Lower lobe of right lung (tissue), 2 donors: ENCODE measurements around the gene CKAP4. TPM values are rescaled to one million over a fixed set of nuclear protein-coding genes. Genes with fewer than 3 reads are reported as not detected.

ENCODE experiments used
- ATAC-seq, 2 donors: fragments of 200-7000 bp; cut with Tn5 transposase; one replicate each; pipeline ENCODE4 v1.9.1; 2020 to 2022; ENCODE audit warnings: mild to moderate bottlenecking in 2 of 2, moderate library complexity in 2 of 2
- DNase-seq: peaks from one replicate; pipeline ENCODE4 v3.0.0-alpha.2; 2020
- H3K27ac ChIP-seq: fragments of 200-600 bp; one replicate; pipeline ENCODE4 v1.8.0; 2022
- H3K27me3 ChIP-seq: fragments of 200-600 bp; one replicate; pipeline ENCODE4 v1.8.0; 2022; ENCODE audit warnings: low read depth
- H3K36me3 ChIP-seq: fragments of 200-600 bp; one replicate; pipeline ENCODE4 v1.8.0; 2022; ENCODE audit warnings: mild to moderate bottlenecking
- H3K4me1 ChIP-seq: fragments of 200-600 bp; one replicate; pipeline ENCODE4 v1.8.0; 2022
- H3K4me3 ChIP-seq: fragments of 200-600 bp; one replicate; pipeline ENCODE4 v1.8.0; 2022; ENCODE audit warnings: mild to moderate bottlenecking
- H3K9me3 ChIP-seq: fragments of 200-600 bp; one replicate; pipeline ENCODE4 v1.8.0; 2022
- intact Hi-C: fragments of 100-400 bp; cut with DNase I; formaldehyde crosslinking; loops from one replicate; pipeline ENCODE4 v1.11.0; 2022
- total RNA-seq: library from RNA; stranded (reverse); fragmentation: NEBNext Ultra II Directional; extraction: Animal tissue kit (Norgen Biotek cat#: 25700); gene quantifications from one replicate; pipeline ENCODE4 v1.2.1, GENCODE V29; 2021
- TF ChIP-seq, protein P1 (sequence below): fragments of 200-600 bp; IDR thresholded peaks from one replicate; pipeline ENCODE4 v1.8.0; 2022; ENCODE audit warnings: antibody characterized with exemption, mild to moderate bottlenecking
- donor health status: DM: no; HTN: yes; CAD: no; lungs with severe emphysema.

CKAP4 gene
- total RNA-seq, 1 donor from 2014 or later: 32.2 TPM

DNA sequence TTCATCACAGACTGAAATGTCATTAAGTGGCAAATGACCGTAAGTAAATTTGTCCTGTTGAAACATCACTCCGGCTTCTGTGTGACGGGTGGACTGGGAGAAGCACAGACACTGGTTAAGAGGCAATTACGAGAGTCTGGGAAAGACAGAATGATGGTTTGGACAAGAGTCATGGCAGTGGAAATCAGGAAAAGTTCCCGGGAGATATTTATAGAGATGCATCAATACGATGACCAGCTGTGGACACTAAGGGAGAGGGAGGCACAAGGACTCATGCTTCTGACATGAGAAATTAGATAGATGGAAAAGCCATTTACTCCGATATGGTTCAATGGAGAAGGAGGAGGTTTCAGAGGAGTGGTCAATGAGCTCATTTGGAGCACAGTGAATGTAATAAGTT, 27.3 kb downstream of the CKAP4 start:
- H3K27me3 ChIP-seq: no peaks in the 10 kb centered on the region
- intact Hi-C loops: no loop called here
- no peaks in the 10 kb centered on the region for H3K4me1 ChIP-seq
- no peak overlapping the region for H3K4me3 ChIP-seq
- H3K27ac ChIP-seq: no peak overlapping the region
- no peaks in the 10 kb centered on the region for H3K36me3 ChIP-seq
- DNase-seq: no peak
- peaks cover 8% of the 10 kb centered on the region for H3K9me3 ChIP-seq
- TF ChIP-seq, protein P1, sequence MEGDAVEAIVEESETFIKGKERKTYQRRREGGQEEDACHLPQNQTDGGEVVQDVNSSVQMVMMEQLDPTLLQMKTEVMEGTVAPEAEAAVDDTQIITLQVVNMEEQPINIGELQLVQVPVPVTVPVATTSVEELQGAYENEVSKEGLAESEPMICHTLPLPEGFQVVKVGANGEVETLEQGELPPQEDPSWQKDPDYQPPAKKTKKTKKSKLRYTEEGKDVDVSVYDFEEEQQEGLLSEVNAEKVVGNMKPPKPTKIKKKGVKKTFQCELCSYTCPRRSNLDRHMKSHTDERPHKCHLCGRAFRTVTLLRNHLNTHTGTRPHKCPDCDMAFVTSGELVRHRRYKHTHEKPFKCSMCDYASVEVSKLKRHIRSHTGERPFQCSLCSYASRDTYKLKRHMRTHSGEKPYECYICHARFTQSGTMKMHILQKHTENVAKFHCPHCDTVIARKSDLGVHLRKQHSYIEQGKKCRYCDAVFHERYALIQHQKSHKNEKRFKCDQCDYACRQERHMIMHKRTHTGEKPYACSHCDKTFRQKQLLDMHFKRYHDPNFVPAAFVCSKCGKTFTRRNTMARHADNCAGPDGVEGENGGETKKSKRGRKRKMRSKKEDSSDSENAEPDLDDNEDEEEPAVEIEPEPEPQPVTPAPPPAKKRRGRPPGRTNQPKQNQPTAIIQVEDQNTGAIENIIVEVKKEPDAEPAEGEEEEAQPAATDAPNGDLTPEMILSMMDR: no peak
- no peak for ATAC-seq

DNA sequence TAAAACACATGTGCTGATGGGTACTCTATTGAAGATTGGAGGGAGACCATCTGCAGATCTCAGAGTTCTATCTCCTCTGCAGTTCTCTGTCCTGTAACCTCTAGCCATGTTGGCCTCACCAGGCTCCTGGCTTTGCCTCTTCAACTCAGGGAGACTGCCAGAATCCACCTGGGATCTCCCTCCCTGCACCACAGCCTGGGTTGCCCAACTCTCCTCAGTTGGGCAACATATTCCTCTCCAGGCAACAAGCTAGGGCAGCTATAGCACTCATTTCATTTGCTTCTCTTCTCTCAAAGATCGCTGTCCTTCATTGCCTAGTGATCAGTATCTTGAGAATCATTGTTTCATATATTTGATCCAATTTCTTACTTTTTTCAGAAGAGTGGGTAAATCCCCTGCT, 28.8 kb downstream of the CKAP4 start:
- TF ChIP-seq, protein P1: no peak
- ATAC-seq (no peak), DNase-seq (no peak)
- H3K4me3 ChIP-seq: no peak overlapping the region
- no peak overlapping the region for H3K27ac ChIP-seq
- H3K4me1 ChIP-seq: no peaks in the 10 kb centered on the region
- no peaks in the 10 kb centered on the region for H3K36me3 ChIP-seq
- no peaks in the 10 kb centered on the region for H3K27me3 ChIP-seq
- intact Hi-C loops: no loop called here
- H3K9me3 ChIP-seq: peaks cover 8% of the 10 kb centered on the region

DNA sequence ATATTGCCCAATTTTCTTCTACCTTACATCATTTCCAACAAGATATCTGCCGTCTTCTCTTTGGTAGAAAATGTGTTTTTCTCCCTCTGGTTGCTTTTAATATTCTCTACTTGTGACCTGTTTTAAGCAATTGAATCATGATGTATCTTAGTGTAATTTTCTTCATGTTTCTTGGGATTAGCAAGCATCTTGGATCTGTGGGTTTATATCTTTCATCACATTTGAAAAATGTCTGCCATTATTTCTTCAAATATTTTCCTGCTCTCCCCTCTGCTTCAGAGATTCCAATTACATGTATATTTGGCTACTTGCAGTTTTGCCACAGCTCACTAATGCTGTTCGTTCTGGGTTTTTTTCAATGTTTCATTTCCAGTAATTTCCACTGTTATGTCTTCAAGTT, 30.1 kb downstream of the CKAP4 start:
- intact Hi-C loops: no loop called here
- Histone ChIP-seq H3K27ac (no peak overlapping the region), H3K4me3 (no peak overlapping the region), H3K9me3 (peaks cover 8% of the 10 kb centered on the region), H3K27me3 (no peaks in the 10 kb centered on the region), H3K36me3 (no peaks in the 10 kb centered on the region), H3K4me1 (no peaks in the 10 kb centered on the region)
- DNase-seq (no peak), ATAC-seq (no peak)
- TF ChIP-seq, protein P1: no peak

DNA sequence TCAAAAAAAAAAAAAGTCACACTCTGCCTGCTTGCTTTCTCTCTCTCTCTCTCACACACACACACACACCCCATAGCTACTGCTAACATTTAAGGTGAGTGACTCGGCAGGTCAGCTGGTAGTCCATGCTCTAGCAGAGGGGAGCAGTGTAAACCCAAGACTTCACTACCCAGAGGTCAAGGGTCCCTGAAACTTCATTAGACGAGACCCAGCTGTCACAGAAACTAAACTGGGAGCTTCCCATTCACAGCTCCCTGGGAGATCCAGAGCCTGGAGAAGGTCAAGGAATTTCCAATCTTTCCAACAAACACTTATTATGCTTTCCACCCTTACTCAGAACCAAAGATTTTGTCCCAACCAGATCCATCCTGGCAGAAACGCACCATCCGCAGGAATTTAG, 33.2 kb downstream of the CKAP4 start:
- Histone ChIP-seq H3K9me3 (peaks cover 8% of the 10 kb centered on the region), H3K27me3 (no peaks in the 10 kb centered on the region), H3K27ac (no peak overlapping the region), H3K4me1 (no peaks in the 10 kb centered on the region), H3K4me3 (no peak overlapping the region), H3K36me3 (no peaks in the 10 kb centered on the region)
- DNase-seq: no peak
- TF ChIP-seq, protein P1: no peak
- ATAC-seq: no peak
- intact Hi-C loops: no loop called here

DNA sequence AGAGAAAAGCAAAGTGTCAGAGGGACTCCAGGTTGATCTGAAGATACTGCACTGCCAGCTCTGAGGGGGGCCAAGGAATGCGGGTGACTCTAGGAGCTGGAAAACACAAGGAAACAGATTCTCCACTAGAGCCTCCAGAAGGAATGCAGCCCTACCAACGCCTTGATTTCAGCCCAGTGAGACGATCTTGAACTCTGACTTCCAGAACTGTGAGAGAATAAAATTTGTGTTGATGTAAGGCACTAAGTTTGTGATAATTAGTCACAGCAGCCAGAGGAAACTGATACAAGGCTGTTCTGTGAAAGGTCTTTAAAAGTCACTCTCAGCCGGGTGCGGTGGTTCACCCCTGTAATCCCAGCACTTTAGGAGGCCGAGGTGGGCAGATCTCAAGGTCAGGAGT, 34.2 kb downstream of the CKAP4 start:
- TF ChIP-seq, protein P1: no peak
- Histone ChIP-seq H3K27ac (no peak overlapping the region), H3K27me3 (no peaks in the 10 kb centered on the region), H3K9me3 (peaks cover 8% of the 10 kb centered on the region), H3K36me3 (no peaks in the 10 kb centered on the region), H3K4me1 (no peaks in the 10 kb centered on the region), H3K4me3 (no peak overlapping the region)
- ATAC-seq (no peak), DNase-seq (no peak)
- intact Hi-C loops: no loop called here

DNA sequence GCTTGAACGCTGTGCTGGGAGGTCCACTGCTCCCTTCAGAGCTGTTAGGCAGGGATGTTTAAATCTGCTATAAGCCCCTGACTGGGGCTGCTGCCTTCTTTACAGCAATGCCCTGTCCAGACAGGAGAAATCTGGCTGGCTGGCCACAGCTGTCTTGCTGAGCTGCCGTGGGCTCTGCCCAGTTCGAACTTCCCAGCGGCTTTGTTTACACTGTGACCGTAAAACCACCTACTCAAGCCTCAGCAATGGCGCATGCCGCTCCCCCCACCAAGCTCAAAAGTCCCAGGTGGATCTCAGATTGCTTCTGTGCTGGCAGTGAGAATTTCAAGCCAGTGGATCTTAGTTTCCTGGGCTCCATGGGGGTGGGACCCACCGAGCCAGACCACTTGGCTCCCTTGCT, 35.8 kb downstream of the CKAP4 start:
- no peak for ATAC-seq
- TF ChIP-seq, protein P1: no peak
- Histone ChIP-seq H3K9me3 (no peaks in the 10 kb centered on the region), H3K27me3 (no peaks in the 10 kb centered on the region), H3K4me3 (no peak overlapping the region), H3K4me1 (no peaks in the 10 kb centered on the region), H3K27ac (no peak overlapping the region), H3K36me3 (no peaks in the 10 kb centered on the region)
- DNase-seq: no peak
- intact Hi-C loops: no loop called here
